Natural killer cell (primary cell): ENCODE data around the gene C1orf159. TPM values are rescaled to one million over a fixed set of nuclear protein-coding genes. Genes with fewer than 3 reads are reported as not detected.

Experiments used
- ATAC-seq, 3 donors: fragments of 150-1000 bp in 2 of 3; fragments of 200-7000 bp in 1 of 3; cut with Tn5 transposase; 1 replicate in 1 of 3; 2 replicates in 2 of 3; pipeline ENCODE4 v1.10.0; 2021; ENCODE audit warnings: mild to moderate bottlenecking in 2 of 3, moderate library complexity in 2 of 3
- DNase-seq, 2 donors: peaks; one replicate each; pipeline versions ENCODE4 v3.0.0 to v3.0.0-alpha.2; 2013 to 2021; ENCODE audit warnings: mixed read lengths in 1 of 2
- H3K27ac ChIP-seq: one replicate; pipeline ENCODE4 v1.5.1; 2013; ENCODE audit warnings: mild to moderate bottlenecking, low read length
- H3K27me3 ChIP-seq: one replicate; pipeline ENCODE4 v1.6.1; 2013; ENCODE audit warnings: low read length; ENCODE audit not compliant: control insufficient read depth, insufficient read depth
- H3K36me3 ChIP-seq: one replicate; pipeline ENCODE4 v1.6.1; 2013; ENCODE audit warnings: low read length; ENCODE audit not compliant: control insufficient read depth, insufficient read depth
- H3K4me1 ChIP-seq: one replicate; pipeline ENCODE4 v1.6.1; 2013; ENCODE audit warnings: low read length; ENCODE audit not compliant: control insufficient read depth, insufficient read depth
- H3K4me3 ChIP-seq: one replicate; pipeline ENCODE4 v1.5.1; 2013; ENCODE audit warnings: low read length
- H3K9me3 ChIP-seq: one replicate; pipeline ENCODE4 v1.6.1; 2013; ENCODE audit warnings: low read length; ENCODE audit not compliant: control insufficient read depth, insufficient read depth
- H3K27ac Mint-ChIP-seq, 2 donors: one replicate each; pipeline ENCODE4 v1.8.0; 2022; ENCODE audit warnings: mild to moderate bottlenecking in 2 of 2, mixed read lengths in 2 of 2, moderate library complexity in 1 of 2
- H3K27me3 Mint-ChIP-seq, 2 donors: one replicate each; pipeline ENCODE4 v1.8.0; 2022; ENCODE audit warnings: low read depth in 2 of 2, mixed read lengths in 2 of 2
- H3K36me3 Mint-ChIP-seq: one replicate; pipeline ENCODE4 v1.8.0; 2022; ENCODE audit warnings: mixed read lengths
- H3K4me1 Mint-ChIP-seq, 2 donors: one replicate each; pipeline ENCODE4 v1.8.0; 2022; ENCODE audit warnings: mixed read lengths in 2 of 2
- H3K4me3 Mint-ChIP-seq: one replicate; pipeline ENCODE4 v1.8.0; 2022; ENCODE audit warnings: mild to moderate bottlenecking, moderate library complexity, mixed read lengths
- H3K9me3 Mint-ChIP-seq, 2 donors: one replicate each; pipeline ENCODE4 v1.8.0; 2022; ENCODE audit warnings: mixed read lengths in 2 of 2
- WGBS: methylation state at CpG from one replicate; pipeline ENCODE4 v1.1.7; 2013; ENCODE audit warnings: missing lambda C conversion rate; ENCODE audit not compliant: insufficient coverage; 5-methylcytosine and 5-hydroxymethylcytosine counted together
- intact Hi-C: fragments of 100-400 bp; cut with micrococcal nuclease; formaldehyde crosslinking; loops from one replicate; pipeline ENCODE4 v1.14.2; 2022
- total RNA-seq, 4 donors: library from RNA; stranded (reverse); fragments of 120-200 nt in 1 of 4; gene quantifications; one replicate each; pipeline versions ENCODE4 v1.2.3 to v1.2.4, GENCODE V29; 2013 to 2022
- TF ChIP-seq, protein P1 (sequence below): fragments of 200-600 bp; IDR thresholded peaks from one replicate; pipeline ENCODE4 v1.8.0; 2022; ENCODE audit warnings: antibody characterized with exemption

C1orf159 gene
- total RNA-seq, 3 donors from 2014 or later (not counting 1 experiment from before 2014, with no cell fraction given) = 19.6 to 25.1 (median 21.5) TPM

DNA sequence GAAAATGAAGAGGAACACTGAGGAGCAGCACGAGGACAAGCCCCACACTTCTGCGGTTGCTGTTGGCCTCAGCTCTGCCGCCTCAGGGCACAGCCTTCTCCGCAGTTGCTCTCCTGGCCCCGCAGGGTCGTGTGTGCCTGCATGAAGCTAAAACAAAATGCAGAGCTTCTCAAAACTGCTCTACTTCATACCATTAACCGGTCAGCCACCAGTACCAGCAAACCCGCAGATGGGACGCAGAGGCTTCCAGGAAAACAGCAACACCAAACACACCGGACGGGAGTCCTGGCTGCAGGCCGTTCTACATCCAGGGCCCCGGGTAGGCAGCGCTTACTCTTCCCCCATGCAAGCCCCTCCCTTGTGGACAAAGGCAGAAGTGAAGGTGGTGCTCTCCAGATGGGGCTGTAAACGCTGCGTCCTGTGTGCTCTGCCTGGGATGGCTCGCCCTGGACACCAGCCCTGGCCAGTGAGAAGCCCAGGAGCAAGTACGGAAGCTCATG is 7.1 kb upstream of the C1orf159 start:
- DNase-seq (no peak), ATAC-seq (no peak)
- no peaks in the 10 kb centered on the region for H3K36me3 ChIP-seq
- no peaks in the 10 kb centered on the region for H3K9me3 ChIP-seq
- intact Hi-C loops = loop anchor here (1.0 to 2.0 kb wide), 2 partner anchors 127 to 168 kb away; no protein-coding TSS in a partner anchor
- 86% methylated on average over 18 of the region's 18 CpGs for WGBS
- peak overlapping the region; percentile 57 to 79 for H3K27ac Mint-ChIP-seq
- no peak overlapping the region for H3K4me3 Mint-ChIP-seq
- no peaks in the 10 kb centered on the region for H3K27me3 ChIP-seq
- no peaks in the 10 kb centered on the region for H3K36me3 Mint-ChIP-seq
- H3K4me3 ChIP-seq = no peak overlapping the region
- H3K27ac ChIP-seq = no peak overlapping the region
- peaks cover 0 to 3% of the 10 kb centered on the region in 2 donors for H3K27me3 Mint-ChIP-seq
- H3K9me3 Mint-ChIP-seq = no peaks in the 10 kb centered on the region
- H3K4me1 Mint-ChIP-seq = peaks cover 10 to 15% of the 10 kb centered on the region in 2 donors
- peaks cover 13% of the 10 kb centered on the region for H3K4me1 ChIP-seq
- TF ChIP-seq, protein P1, sequence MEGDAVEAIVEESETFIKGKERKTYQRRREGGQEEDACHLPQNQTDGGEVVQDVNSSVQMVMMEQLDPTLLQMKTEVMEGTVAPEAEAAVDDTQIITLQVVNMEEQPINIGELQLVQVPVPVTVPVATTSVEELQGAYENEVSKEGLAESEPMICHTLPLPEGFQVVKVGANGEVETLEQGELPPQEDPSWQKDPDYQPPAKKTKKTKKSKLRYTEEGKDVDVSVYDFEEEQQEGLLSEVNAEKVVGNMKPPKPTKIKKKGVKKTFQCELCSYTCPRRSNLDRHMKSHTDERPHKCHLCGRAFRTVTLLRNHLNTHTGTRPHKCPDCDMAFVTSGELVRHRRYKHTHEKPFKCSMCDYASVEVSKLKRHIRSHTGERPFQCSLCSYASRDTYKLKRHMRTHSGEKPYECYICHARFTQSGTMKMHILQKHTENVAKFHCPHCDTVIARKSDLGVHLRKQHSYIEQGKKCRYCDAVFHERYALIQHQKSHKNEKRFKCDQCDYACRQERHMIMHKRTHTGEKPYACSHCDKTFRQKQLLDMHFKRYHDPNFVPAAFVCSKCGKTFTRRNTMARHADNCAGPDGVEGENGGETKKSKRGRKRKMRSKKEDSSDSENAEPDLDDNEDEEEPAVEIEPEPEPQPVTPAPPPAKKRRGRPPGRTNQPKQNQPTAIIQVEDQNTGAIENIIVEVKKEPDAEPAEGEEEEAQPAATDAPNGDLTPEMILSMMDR = no peak

DNA sequence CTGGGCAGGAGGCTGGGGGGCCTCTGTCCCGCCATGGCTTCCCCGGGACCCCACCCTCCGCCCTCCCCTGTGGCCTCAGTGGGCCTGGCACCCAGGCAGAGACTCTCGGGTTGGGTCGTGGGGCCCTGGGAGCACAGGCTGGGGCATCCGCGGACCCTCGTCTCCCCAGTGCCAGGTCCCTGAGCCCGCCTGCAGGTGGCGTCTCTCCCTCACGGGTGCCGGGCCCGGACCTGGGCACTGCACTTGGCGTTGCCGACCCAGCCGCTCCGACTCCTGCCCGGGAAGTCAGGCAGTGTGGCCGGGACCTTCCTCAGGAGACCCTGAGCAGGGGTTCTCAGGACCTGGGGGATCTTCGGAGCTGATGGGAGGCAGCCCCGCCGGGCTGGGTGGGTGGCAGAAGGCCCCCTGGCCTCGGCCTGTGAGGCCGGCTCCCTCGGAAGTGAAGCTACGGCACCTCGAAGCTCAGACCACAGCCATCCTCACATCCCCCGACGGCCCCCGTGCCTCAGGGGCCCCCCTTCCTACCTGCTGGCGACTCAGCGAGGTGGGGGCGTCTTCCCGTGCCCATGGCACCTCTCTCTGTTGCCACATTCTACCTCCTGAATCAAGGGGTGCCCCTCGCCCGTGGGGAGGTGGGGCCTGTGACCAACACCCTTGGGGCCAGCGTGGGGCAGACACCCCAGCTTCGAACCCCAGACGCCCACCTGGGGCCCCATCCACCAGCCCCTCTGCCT is 6.4 kb upstream of the C1orf159 start:
- H3K9me3 ChIP-seq = no peaks in the 10 kb centered on the region
- Mint-ChIP-seq H3K4me1 (peaks cover 10 to 15% of the 10 kb centered on the region in 2 donors), H3K36me3 (no peaks in the 10 kb centered on the region), H3K9me3 (no peaks in the 10 kb centered on the region), H3K27me3 (peaks cover 0 to 3% of the 10 kb centered on the region in 2 donors), H3K4me3 (peak overlapping the region; percentile 60), H3K27ac (peak overlapping the region in 1 of 2 donors; percentile 79)
- H3K36me3 ChIP-seq = no peaks in the 10 kb centered on the region
- DNase-seq (peak; percentile 84 to 90), ATAC-seq (peak; percentile 88 to 97 (median 94))
- peaks cover 17% of the 10 kb centered on the region for H3K4me1 ChIP-seq
- WGBS = 10% methylated on average over 39 of the region's 39 CpGs
- intact Hi-C loops = loop anchor here (1.0 to 2.0 kb wide), 2 partner anchors 128 to 169 kb away; no protein-coding TSS in a partner anchor
- TF ChIP-seq, protein P1 = peak; percentile 87
- H3K27me3 ChIP-seq = peaks cover 2% of the 10 kb centered on the region
- H3K27ac ChIP-seq = no peak overlapping the region
- H3K4me3 ChIP-seq = peak overlapping the region; percentile 6

DNA sequence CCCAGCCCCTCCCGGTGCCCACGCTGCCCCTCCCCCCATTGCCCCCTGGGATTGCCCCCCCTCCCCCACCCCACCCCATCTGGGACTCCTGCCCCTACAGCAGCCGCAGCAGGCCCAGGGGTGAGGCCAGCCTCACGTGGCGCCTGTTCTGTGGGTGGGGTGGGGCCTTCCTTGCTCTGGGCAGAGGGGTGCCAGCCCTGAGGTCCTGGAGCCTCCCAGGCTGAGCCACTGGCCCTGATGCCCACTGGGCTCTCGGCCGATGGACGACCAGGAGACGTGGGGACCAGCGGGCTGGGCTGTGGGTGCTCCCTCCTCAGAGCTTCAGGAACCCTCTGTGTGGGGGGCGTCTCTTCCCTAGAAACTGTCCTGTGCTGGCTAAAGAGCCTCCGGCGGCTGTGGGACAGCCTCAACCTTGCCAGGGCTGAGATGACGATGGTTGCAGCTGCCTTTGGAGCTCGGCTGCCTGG is 5.8 kb upstream of the C1orf159 start:
- Histone ChIP-seq H3K4me1 (peaks cover 22% of the 10 kb centered on the region), H3K9me3 (no peaks in the 10 kb centered on the region), H3K4me3 (no peak overlapping the region), H3K36me3 (no peaks in the 10 kb centered on the region), H3K27me3 (peaks cover 2% of the 10 kb centered on the region), H3K27ac (no peak overlapping the region)
- TF ChIP-seq, protein P1 = no peak
- DNase-seq (no peak), ATAC-seq (peak in 1 of 3 donors; percentile 8)
- WGBS = 53% methylated on average over 12 of the region's 15 CpGs
- Mint-ChIP-seq H3K9me3 (no peaks in the 10 kb centered on the region), H3K4me1 (peaks cover 10 to 19% of the 10 kb centered on the region in 2 donors), H3K27ac (no peak overlapping the region), H3K27me3 (peaks cover 0 to 3% of the 10 kb centered on the region in 2 donors), H3K4me3 (no peak overlapping the region), H3K36me3 (no peaks in the 10 kb centered on the region)
- intact Hi-C loops = loop anchor here (1.0 to 2.0 kb wide), 2 partner anchors 129 to 169 kb away; no protein-coding TSS in a partner anchor
